HepG2 (cell line): ENCODE data around the gene NPBWR2.

Experiments
- ATF1 ChIP-seq: IDR thresholded peaks from 2 replicates; pipeline ENCODE4 v1.6.1; 2016; ENCODE audit warnings: mild to moderate bottlenecking, control low read depth
- FOXJ3 ChIP-seq: sonication (generic); formaldehyde crosslinking; IDR thresholded peaks from 2 replicates; pipeline ENCODE4 v1.4.0; 2020; ENCODE audit warnings: missing genetic modification reagents, mild to moderate bottlenecking, borderline replicate concordance
- GABPA ChIP-seq, 2 experiments: IDR thresholded peaks; 2 replicates each; pipeline ENCODE4 v1.6.1; 2011 to 2016; ENCODE audit warnings: low read depth in 2 of 2, low read length in 1 of 2, missing biosample characterization in 1 of 2, missing genetic modification characterization in 1 of 2
- POLR2A ChIP-seq, 2 experiments: IDR thresholded peaks; 2 replicates each; pipeline ENCODE4 v1.6.1; 2011; ENCODE audit warnings: low read depth in 2 of 2, low read length in 2 of 2, mild to moderate bottlenecking in 1 of 2, moderate library complexity in 1 of 2; ENCODE audit not compliant: insufficient read depth in 1 of 2
- ZFX ChIP-seq: sonication (generic); formaldehyde crosslinking; IDR thresholded peaks from 2 replicates; pipeline ENCODE4 v1.4.0; 2020; ENCODE audit warnings: mild to moderate bottlenecking, low read depth, missing genetic modification reagents, moderate library complexity
- ZNF354B ChIP-seq: sonication (generic); formaldehyde crosslinking; IDR thresholded peaks from 2 replicates; pipeline ENCODE4 v1.8.0; 2022; ENCODE audit warnings: mild to moderate bottlenecking, missing genetic modification reagents
- ZNF792 ChIP-seq: IDR thresholded peaks from 2 replicates; pipeline ENCODE4 v1.6.1; 2016
- TF ChIP-seq, protein P1 (sequence below): sonication (generic); formaldehyde crosslinking; IDR thresholded peaks from 2 replicates; pipeline ENCODE4 v1.9.0; 2021; ENCODE audit warnings: missing genetic modification reagents, borderline replicate concordance
- TF ChIP-seq, protein P2 (sequence below): sonication (generic); formaldehyde crosslinking; IDR thresholded peaks from 2 replicates; pipeline ENCODE4 v1.4.0; 2020; ENCODE audit warnings: mild to moderate bottlenecking, missing genetic modification reagents
- TF ChIP-seq, protein P3 (sequence below): sonication (generic); formaldehyde crosslinking; IDR thresholded peaks from 2 replicates; pipeline ENCODE4 v1.5.0; 2020; ENCODE audit warnings: mild to moderate bottlenecking, missing genetic modification reagents, moderate library complexity
- TF ChIP-seq, protein P4 (sequence below): IDR thresholded peaks from 2 replicates; pipeline ENCODE4 v1.6.1; 2016; ENCODE audit warnings: low read depth, missing genetic modification reagents, missing compliant biosample characterization

DNA sequence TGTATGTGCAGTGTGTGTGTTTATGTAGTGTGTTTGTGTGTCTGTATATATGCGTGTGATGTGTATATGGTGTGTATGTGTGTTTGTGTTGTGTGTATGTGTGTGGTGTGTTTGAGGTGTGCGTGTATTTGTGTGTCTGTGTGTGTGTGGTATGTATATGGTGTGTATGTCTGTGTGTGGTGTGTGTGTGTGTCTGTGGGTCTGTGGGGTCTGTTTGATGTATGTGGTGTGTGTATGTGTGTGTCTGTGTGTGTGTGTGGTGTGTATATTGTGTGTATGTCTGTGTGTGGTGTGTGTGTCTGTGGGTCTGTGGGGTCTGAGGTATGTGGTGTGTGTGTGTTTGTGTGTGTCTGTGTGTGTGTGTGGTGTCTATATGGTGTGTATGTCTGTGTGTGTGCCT is 46.0 kb upstream of the NPBWR2 start:
- TF ChIP-seq, protein P1, sequence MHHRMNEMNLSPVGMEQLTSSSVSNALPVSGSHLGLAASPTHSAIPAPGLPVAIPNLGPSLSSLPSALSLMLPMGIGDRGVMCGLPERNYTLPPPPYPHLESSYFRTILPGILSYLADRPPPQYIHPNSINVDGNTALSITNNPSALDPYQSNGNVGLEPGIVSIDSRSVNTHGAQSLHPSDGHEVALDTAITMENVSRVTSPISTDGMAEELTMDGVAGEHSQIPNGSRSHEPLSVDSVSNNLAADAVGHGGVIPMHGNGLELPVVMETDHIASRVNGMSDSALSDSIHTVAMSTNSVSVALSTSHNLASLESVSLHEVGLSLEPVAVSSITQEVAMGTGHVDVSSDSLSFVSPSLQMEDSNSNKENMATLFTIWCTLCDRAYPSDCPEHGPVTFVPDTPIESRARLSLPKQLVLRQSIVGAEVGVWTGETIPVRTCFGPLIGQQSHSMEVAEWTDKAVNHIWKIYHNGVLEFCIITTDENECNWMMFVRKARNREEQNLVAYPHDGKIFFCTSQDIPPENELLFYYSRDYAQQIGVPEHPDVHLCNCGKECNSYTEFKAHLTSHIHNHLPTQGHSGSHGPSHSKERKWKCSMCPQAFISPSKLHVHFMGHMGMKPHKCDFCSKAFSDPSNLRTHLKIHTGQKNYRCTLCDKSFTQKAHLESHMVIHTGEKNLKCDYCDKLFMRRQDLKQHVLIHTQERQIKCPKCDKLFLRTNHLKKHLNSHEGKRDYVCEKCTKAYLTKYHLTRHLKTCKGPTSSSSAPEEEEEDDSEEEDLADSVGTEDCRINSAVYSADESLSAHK: no peak
- TF ChIP-seq GABPA (IDR thresholded peaks at IDR 0.05; ENCODE audit: low read depth, low read length) (no peak), GABPA (CRISPR knock-in tag; IDR thresholded peaks at IDR 0.05; ENCODE audit: low read depth) (no peak), ATF1 (CRISPR knock-in tag) (no peak), ZNF354B (CRISPR knock-in tag) (no peak), ZFX (CRISPR knock-in tag) (no peak), ZNF792 (CRISPR knock-in tag) (no peak), POLR2A (IDR thresholded peaks at IDR 0.05; ENCODE audit: insufficient read depth in 1 of 2, low read depth in 2 of 2, low read length in 2 of 2) (no peak), FOXJ3 (CRISPR knock-in tag) (no peak)
- TF ChIP-seq, protein P2, sequence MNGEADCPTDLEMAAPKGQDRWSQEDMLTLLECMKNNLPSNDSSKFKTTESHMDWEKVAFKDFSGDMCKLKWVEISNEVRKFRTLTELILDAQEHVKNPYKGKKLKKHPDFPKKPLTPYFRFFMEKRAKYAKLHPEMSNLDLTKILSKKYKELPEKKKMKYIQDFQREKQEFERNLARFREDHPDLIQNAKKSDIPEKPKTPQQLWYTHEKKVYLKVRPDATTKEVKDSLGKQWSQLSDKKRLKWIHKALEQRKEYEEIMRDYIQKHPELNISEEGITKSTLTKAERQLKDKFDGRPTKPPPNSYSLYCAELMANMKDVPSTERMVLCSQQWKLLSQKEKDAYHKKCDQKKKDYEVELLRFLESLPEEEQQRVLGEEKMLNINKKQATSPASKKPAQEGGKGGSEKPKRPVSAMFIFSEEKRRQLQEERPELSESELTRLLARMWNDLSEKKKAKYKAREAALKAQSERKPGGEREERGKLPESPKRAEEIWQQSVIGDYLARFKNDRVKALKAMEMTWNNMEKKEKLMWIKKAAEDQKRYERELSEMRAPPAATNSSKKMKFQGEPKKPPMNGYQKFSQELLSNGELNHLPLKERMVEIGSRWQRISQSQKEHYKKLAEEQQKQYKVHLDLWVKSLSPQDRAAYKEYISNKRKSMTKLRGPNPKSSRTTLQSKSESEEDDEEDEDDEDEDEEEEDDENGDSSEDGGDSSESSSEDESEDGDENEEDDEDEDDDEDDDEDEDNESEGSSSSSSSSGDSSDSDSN (CRISPR knock-in tag): no peak
- TF ChIP-seq, protein P3, sequence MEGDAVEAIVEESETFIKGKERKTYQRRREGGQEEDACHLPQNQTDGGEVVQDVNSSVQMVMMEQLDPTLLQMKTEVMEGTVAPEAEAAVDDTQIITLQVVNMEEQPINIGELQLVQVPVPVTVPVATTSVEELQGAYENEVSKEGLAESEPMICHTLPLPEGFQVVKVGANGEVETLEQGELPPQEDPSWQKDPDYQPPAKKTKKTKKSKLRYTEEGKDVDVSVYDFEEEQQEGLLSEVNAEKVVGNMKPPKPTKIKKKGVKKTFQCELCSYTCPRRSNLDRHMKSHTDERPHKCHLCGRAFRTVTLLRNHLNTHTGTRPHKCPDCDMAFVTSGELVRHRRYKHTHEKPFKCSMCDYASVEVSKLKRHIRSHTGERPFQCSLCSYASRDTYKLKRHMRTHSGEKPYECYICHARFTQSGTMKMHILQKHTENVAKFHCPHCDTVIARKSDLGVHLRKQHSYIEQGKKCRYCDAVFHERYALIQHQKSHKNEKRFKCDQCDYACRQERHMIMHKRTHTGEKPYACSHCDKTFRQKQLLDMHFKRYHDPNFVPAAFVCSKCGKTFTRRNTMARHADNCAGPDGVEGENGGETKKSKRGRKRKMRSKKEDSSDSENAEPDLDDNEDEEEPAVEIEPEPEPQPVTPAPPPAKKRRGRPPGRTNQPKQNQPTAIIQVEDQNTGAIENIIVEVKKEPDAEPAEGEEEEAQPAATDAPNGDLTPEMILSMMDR (CRISPR knock-in tag): no peak
- TF ChIP-seq, protein P4, sequence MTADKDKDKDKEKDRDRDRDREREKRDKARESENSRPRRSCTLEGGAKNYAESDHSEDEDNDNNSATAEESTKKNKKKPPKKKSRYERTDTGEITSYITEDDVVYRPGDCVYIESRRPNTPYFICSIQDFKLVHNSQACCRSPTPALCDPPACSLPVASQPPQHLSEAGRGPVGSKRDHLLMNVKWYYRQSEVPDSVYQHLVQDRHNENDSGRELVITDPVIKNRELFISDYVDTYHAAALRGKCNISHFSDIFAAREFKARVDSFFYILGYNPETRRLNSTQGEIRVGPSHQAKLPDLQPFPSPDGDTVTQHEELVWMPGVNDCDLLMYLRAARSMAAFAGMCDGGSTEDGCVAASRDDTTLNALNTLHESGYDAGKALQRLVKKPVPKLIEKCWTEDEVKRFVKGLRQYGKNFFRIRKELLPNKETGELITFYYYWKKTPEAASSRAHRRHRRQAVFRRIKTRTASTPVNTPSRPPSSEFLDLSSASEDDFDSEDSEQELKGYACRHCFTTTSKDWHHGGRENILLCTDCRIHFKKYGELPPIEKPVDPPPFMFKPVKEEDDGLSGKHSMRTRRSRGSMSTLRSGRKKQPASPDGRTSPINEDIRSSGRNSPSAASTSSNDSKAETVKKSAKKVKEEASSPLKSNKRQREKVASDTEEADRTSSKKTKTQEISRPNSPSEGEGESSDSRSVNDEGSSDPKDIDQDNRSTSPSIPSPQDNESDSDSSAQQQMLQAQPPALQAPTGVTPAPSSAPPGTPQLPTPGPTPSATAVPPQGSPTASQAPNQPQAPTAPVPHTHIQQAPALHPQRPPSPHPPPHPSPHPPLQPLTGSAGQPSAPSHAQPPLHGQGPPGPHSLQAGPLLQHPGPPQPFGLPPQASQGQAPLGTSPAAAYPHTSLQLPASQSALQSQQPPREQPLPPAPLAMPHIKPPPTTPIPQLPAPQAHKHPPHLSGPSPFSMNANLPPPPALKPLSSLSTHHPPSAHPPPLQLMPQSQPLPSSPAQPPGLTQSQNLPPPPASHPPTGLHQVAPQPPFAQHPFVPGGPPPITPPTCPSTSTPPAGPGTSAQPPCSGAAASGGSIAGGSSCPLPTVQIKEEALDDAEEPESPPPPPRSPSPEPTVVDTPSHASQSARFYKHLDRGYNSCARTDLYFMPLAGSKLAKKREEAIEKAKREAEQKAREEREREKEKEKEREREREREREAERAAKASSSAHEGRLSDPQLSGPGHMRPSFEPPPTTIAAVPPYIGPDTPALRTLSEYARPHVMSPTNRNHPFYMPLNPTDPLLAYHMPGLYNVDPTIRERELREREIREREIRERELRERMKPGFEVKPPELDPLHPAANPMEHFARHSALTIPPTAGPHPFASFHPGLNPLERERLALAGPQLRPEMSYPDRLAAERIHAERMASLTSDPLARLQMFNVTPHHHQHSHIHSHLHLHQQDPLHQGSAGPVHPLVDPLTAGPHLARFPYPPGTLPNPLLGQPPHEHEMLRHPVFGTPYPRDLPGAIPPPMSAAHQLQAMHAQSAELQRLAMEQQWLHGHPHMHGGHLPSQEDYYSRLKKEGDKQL: no peak
